ENCODE measurements around the gene DNAJC7. TPM values are rescaled to one million over a fixed set of nuclear protein-coding genes. Genes with fewer than 3 reads are reported as not detected.

Gene DNAJC7
- total RNA-seq, 3 donors from 2014 or later, result 144 to 154 (median 147) TPM

- H3K4me1 Mint-ChIP-seq (ENCODE audit: low read depth), result peaks cover 26% of the 10 kb centered on the region
- ATAC-seq (no peak), DNase-seq (no peak)
- H3K36me3 Mint-ChIP-seq (ENCODE audit: insufficient read depth), result peaks cover 21% of the 10 kb centered on the region
- H3K27me3 Mint-ChIP-seq (ENCODE audit: low read depth), result no peaks in the 10 kb centered on the region
- H3K4me3 Mint-ChIP-seq, result no peak overlapping the region
- no peaks in the 10 kb centered on the region for H3K9me3 Mint-ChIP-seq
Observed at GRCh38 chr17:41970901-41971331, 46.3 kb downstream of the DNAJC7 start.

GRCh38 chr17:41968676-41969075, 48.6 kb downstream of the DNAJC7 start:
- DNase-seq (no peak), ATAC-seq (no peak)
- no peaks in the 10 kb centered on the region for H3K27me3 Mint-ChIP-seq (ENCODE audit: low read depth)
- peak overlapping the region; percentile 83 for H3K4me3 Mint-ChIP-seq
- peaks cover 37% of the 10 kb centered on the region for H3K4me1 Mint-ChIP-seq (ENCODE audit: low read depth)
- H3K9me3 Mint-ChIP-seq, result no peaks in the 10 kb centered on the region
- peaks cover 17% of the 10 kb centered on the region for H3K36me3 Mint-ChIP-seq (ENCODE audit: insufficient read depth)

- no peak for ATAC-seq
- H3K36me3 Mint-ChIP-seq (ENCODE audit: insufficient read depth), result peaks cover 12% of the 10 kb centered on the region
- peak overlapping the region; percentile 83 for H3K4me3 Mint-ChIP-seq
- DNase-seq, result no peak
- H3K4me1 Mint-ChIP-seq (ENCODE audit: low read depth), result peaks cover 35% of the 10 kb centered on the region
- no peaks in the 10 kb centered on the region for H3K27me3 Mint-ChIP-seq (ENCODE audit: low read depth)
- H3K9me3 Mint-ChIP-seq, result no peaks in the 10 kb centered on the region
Observed at GRCh38 chr17:41967921-41968578, 49.2 kb downstream of the DNAJC7 start.

- H3K9me3 Mint-ChIP-seq, result no peaks in the 10 kb centered on the region
- H3K4me3 Mint-ChIP-seq, result peak overlapping the region; percentile 83
- ATAC-seq (peak; percentile 34 to 37), DNase-seq (peak; percentile 27)
- H3K4me1 Mint-ChIP-seq (ENCODE audit: low read depth), result peaks cover 31% of the 10 kb centered on the region
- H3K36me3 Mint-ChIP-seq (ENCODE audit: insufficient read depth), result peaks cover 8% of the 10 kb centered on the region
- no peaks in the 10 kb centered on the region for H3K27me3 Mint-ChIP-seq (ENCODE audit: low read depth)
Observed at GRCh38 chr17:41967141-41967920, 49.9 kb downstream of the DNAJC7 start.

- H3K4me1 Mint-ChIP-seq (ENCODE audit: low read depth), result peaks cover 28% of the 10 kb centered on the region
- ATAC-seq (peak; percentile 78 to 79), DNase-seq (peak; percentile 89)
- H3K9me3 Mint-ChIP-seq, result no peaks in the 10 kb centered on the region
- H3K36me3 Mint-ChIP-seq (ENCODE audit: insufficient read depth), result peaks cover 5% of the 10 kb centered on the region
- H3K27me3 Mint-ChIP-seq (ENCODE audit: low read depth), result no peaks in the 10 kb centered on the region
- H3K4me3 Mint-ChIP-seq, result peak within 1 kb of the TSS; percentile 83
Observed at GRCh38 chr17:41966463-41967140, 50.6 kb downstream of the DNAJC7 start, which contains the start of gene CNP. Gene CNP (plus strand): TSS chr17:41966795. CDS start chr17:41966885, 90 bp downstream.

GRCh38 chr17:41965694-41966462, 51.4 kb downstream of the DNAJC7 start:
- peaks cover 25% of the 10 kb centered on the region for H3K4me1 Mint-ChIP-seq (ENCODE audit: low read depth)
- DNase-seq (peak; percentile 50), ATAC-seq (peak; percentile 42 to 45)
- H3K27me3 Mint-ChIP-seq (ENCODE audit: low read depth), result no peaks in the 10 kb centered on the region
- peaks cover 3% of the 10 kb centered on the region for H3K36me3 Mint-ChIP-seq (ENCODE audit: insufficient read depth)
- peak overlapping the region; percentile 81 for H3K4me3 Mint-ChIP-seq
- no peaks in the 10 kb centered on the region for H3K9me3 Mint-ChIP-seq

GRCh38 chr17:41962768-41963434, 54.3 kb downstream of the DNAJC7 start:
- Mint-ChIP-seq H3K4me3 (no peak overlapping the region), H3K9me3 (no peaks in the 10 kb centered on the region), H3K4me1 (ENCODE audit: low read depth) (peaks cover 18% of the 10 kb centered on the region), H3K27me3 (ENCODE audit: low read depth) (no peaks in the 10 kb centered on the region), H3K36me3 (ENCODE audit: insufficient read depth) (no peaks in the 10 kb centered on the region)
- DNase-seq (peak; percentile 64), ATAC-seq (peak in 1 of 2 donors; percentile 19)

- Mint-ChIP-seq H3K9me3 (no peaks in the 10 kb centered on the region), H3K36me3 (ENCODE audit: insufficient read depth) (no peaks in the 10 kb centered on the region), H3K4me3 (no peak overlapping the region), H3K27me3 (ENCODE audit: low read depth) (no peaks in the 10 kb centered on the region), H3K4me1 (ENCODE audit: low read depth) (peaks cover 11% of the 10 kb centered on the region)
- ATAC-seq (no peak), DNase-seq (no peak)
Observed at GRCh38 chr17:41962111-41962510, 55.1 kb downstream of the DNAJC7 start.

- Mint-ChIP-seq H3K4me1 (ENCODE audit: low read depth) (no peaks in the 10 kb centered on the region), H3K27me3 (ENCODE audit: low read depth) (no peaks in the 10 kb centered on the region), H3K9me3 (no peaks in the 10 kb centered on the region), H3K36me3 (ENCODE audit: insufficient read depth) (no peaks in the 10 kb centered on the region), H3K4me3 (no peak overlapping the region)
- ATAC-seq (no peak), DNase-seq (no peak)
Observed at GRCh38 chr17:41959336-41960095, 57.7 kb downstream of the DNAJC7 start.

- no peak for DNase-seq
- H3K9me3 Mint-ChIP-seq, result no peaks in the 10 kb centered on the region
- H3K36me3 Mint-ChIP-seq (ENCODE audit: insufficient read depth), result no peaks in the 10 kb centered on the region
- no peak overlapping the region for H3K4me3 Mint-ChIP-seq
- no peaks in the 10 kb centered on the region for H3K27me3 Mint-ChIP-seq (ENCODE audit: low read depth)
- H3K4me1 Mint-ChIP-seq (ENCODE audit: low read depth), result no peaks in the 10 kb centered on the region
- ATAC-seq, result no peak
Observed at GRCh38 chr17:41959030-41959335, 58.3 kb downstream of the DNAJC7 start.

- Mint-ChIP-seq H3K4me3 (no peak overlapping the region), H3K27me3 (ENCODE audit: low read depth) (no peaks in the 10 kb centered on the region), H3K36me3 (ENCODE audit: insufficient read depth) (no peaks in the 10 kb centered on the region), H3K4me1 (ENCODE audit: low read depth) (no peaks in the 10 kb centered on the region), H3K9me3 (no peaks in the 10 kb centered on the region)
- no peak for DNase-seq
- no peak for ATAC-seq
Observed at GRCh38 chr17:41957869-41958439, 59.3 kb downstream of the DNAJC7 start.

GRCh38 chr17:41957031-41957868, 60.0 kb downstream of the DNAJC7 start:
- Mint-ChIP-seq H3K4me3 (no peak overlapping the region), H3K4me1 (ENCODE audit: low read depth) (no peaks in the 10 kb centered on the region), H3K27me3 (ENCODE audit: low read depth) (no peaks in the 10 kb centered on the region), H3K36me3 (ENCODE audit: insufficient read depth) (no peaks in the 10 kb centered on the region), H3K9me3 (no peaks in the 10 kb centered on the region)
- DNase-seq (no peak), ATAC-seq (no peak)
